Medulla oblongata (tissue), 1 donor: ENCODE data around the gene HSPB6.
"Not testable (repeated sequence)": the region's sequence is repeated elsewhere in the genome, so short reads cannot be mapped to it uniquely, and the experiment has no call there.

Experiments used
- DNase-seq: peaks from one replicate; pipeline ENCODE4 v3.0.0-alpha.2; 2015; ENCODE audit errors: extremely low spot score

Gene HSPB6

GRCh38 chr19:35731779-35732405, 24.9 kb downstream of the HSPB6 start:
- no peak for DNase-seq

GRCh38 chr19:35731353-35731752, 25.5 kb downstream of the HSPB6 start:
- DNase-seq: no peak

- no peak for DNase-seq
Observed at GRCh38 chr19:35730326-35730725, 26.5 kb downstream of the HSPB6 start.

- DNase-seq: no peak
Observed at GRCh38 chr19:35729763-35730162, 27.1 kb downstream of the HSPB6 start.

- no peak for DNase-seq
Observed at GRCh38 chr19:35729021-35729420, 27.8 kb downstream of the HSPB6 start.

- no peak for DNase-seq
Observed at GRCh38 chr19:35727956-35728706, 28.7 kb downstream of the HSPB6 start.

- DNase-seq: no peak
Observed at GRCh38 chr19:35727053-35727955, 29.5 kb downstream of the HSPB6 start.

- DNase-seq: no peak
Observed at GRCh38 chr19:35725216-35725861, 31.5 kb downstream of the HSPB6 start.

- no peak for DNase-seq
Observed at GRCh38 chr19:35724560-35724959, 32.3 kb downstream of the HSPB6 start.

- DNase-seq: not testable (repeated sequence)
Observed at GRCh38 chr19:35724132-35724531, 32.7 kb downstream of the HSPB6 start.

GRCh38 chr19:35723671-35724070, 33.2 kb downstream of the HSPB6 start:
- DNase-seq: no peak

GRCh38 chr19:35722897-35723296, 33.9 kb downstream of the HSPB6 start:
- no peak for DNase-seq

GRCh38 chr19:35722461-35722860, 34.4 kb downstream of the HSPB6 start:
- DNase-seq: no peak

GRCh38 chr19:35721374-35721773, 35.5 kb downstream of the HSPB6 start:
- no peak for DNase-seq

- no peak for DNase-seq
Observed at GRCh38 chr19:35720648-35721047, 36.2 kb downstream of the HSPB6 start.

GRCh38 chr19:35720163-35720524, 36.7 kb downstream of the HSPB6 start:
- DNase-seq: no peak

GRCh38 chr19:35719402-35720162, 37.2 kb downstream of the HSPB6 start:
- DNase-seq: no peak

GRCh38 chr19:35718345-35719041, 38.3 kb downstream of the HSPB6 start:
- no peak for DNase-seq

- no peak for DNase-seq
Observed at GRCh38 chr19:35717665-35718344, 39.0 kb downstream of the HSPB6 start, which contains the start of gene KMT2B. Gene KMT2B (plus strand): TSS chr19:35718003. CDS start chr19:35718019, 16 bp downstream.
